ENCODE data around the gene REXO1. TPM values are rescaled to one million over a fixed set of nuclear protein-coding genes. Genes with fewer than 3 reads are reported as not detected.

REXO1 gene
- total RNA-seq, 1 donor from 2014 or later: 2.4 TPM

GRCh38 chr19:1874554-1875185, 26.4 kb upstream of the REXO1 start:
- no peak for DNase-seq (ENCODE audit: low read depth)
- TF ChIP-seq CTCF (IDR thresholded peaks at IDR 0.05; ENCODE audit: insufficient read depth, low read length, severe bottlenecking): no peak
- no peaks in the 10 kb centered on the region for H3K27me3 ChIP-seq (ENCODE audit: control insufficient read depth, insufficient read depth, low read length)
- no peaks in the 10 kb centered on the region for H3K36me3 ChIP-seq (ENCODE audit: control insufficient read depth, insufficient read depth, low read length)
- peak overlapping the region; percentile 83 for H3K4me3 ChIP-seq (ENCODE audit: low read depth, low read length)
- no peak for FAIRE-seq

- no peak for DNase-seq (ENCODE audit: low read depth)
Observed at GRCh38 chr19:1873524-1874473, 25.5 kb upstream of the REXO1 start.

GRCh38 chr19:1872807-1873523, 24.7 kb upstream of the REXO1 start:
- H3K4me3 ChIP-seq (ENCODE audit: low read depth, low read length): no peak overlapping the region
- DNase-seq (ENCODE audit: low read depth): no peak
- no peaks in the 10 kb centered on the region for H3K27me3 ChIP-seq (ENCODE audit: control insufficient read depth, insufficient read depth, low read length)
- no peak for TF ChIP-seq CTCF (IDR thresholded peaks at IDR 0.05; ENCODE audit: insufficient read depth, low read length, severe bottlenecking)
- FAIRE-seq: no peak
- no peaks in the 10 kb centered on the region for H3K36me3 ChIP-seq (ENCODE audit: control insufficient read depth, insufficient read depth, low read length)

More at GRCh38 chr19:1873524-1874473, 25.5 kb upstream of the REXO1 start:
- H3K36me3 ChIP-seq (ENCODE audit: control insufficient read depth, insufficient read depth, low read length): no peaks in the 10 kb centered on the region
- no peak overlapping the region for H3K4me3 ChIP-seq (ENCODE audit: low read depth, low read length)
- no peaks in the 10 kb centered on the region for H3K27me3 ChIP-seq (ENCODE audit: control insufficient read depth, insufficient read depth, low read length)
- FAIRE-seq: no peak
- TF ChIP-seq CTCF (IDR thresholded peaks at IDR 0.05; ENCODE audit: insufficient read depth, low read length, severe bottlenecking): no peak

- no peaks in the 10 kb centered on the region for H3K36me3 ChIP-seq (ENCODE audit: control insufficient read depth, insufficient read depth, low read length)
- TF ChIP-seq CTCF (IDR thresholded peaks at IDR 0.05; ENCODE audit: insufficient read depth, low read length, severe bottlenecking): no peak
- H3K4me3 ChIP-seq (ENCODE audit: low read depth, low read length): no peak overlapping the region
- FAIRE-seq (no peak), DNase-seq (ENCODE audit: low read depth) (no peak)
- H3K27me3 ChIP-seq (ENCODE audit: control insufficient read depth, insufficient read depth, low read length): no peaks in the 10 kb centered on the region
Observed at GRCh38 chr19:1871630-1872029, 23.3 kb upstream of the REXO1 start.

- TF ChIP-seq CTCF (IDR thresholded peaks at IDR 0.05; ENCODE audit: insufficient read depth, low read length, severe bottlenecking): no peak
- H3K4me3 ChIP-seq (ENCODE audit: low read depth, low read length): no peak overlapping the region
- DNase-seq (ENCODE audit: low read depth) (no peak), FAIRE-seq (no peak)
- H3K27me3 ChIP-seq (ENCODE audit: control insufficient read depth, insufficient read depth, low read length): no peaks in the 10 kb centered on the region
- no peaks in the 10 kb centered on the region for H3K36me3 ChIP-seq (ENCODE audit: control insufficient read depth, insufficient read depth, low read length)
Observed at GRCh38 chr19:1871140-1871597, 22.9 kb upstream of the REXO1 start.

Data from bronchial epithelial cell (primary cell).